Iris pigment epithelial cell (primary cell): ENCODE measurements around the gene LRRC46.

Experiments
- DNase-seq: peaks from one replicate; pipeline ENCODE4 v3.0.0-alpha.2; 2011; ENCODE audit warnings: low read depth

Gene LRRC46

GRCh38 chr17:47852113-47852949, 20.9 kb downstream of the LRRC46 start:
- DNase-seq = no peak

GRCh38 chr17:47853616-47854015, 22.1 kb downstream of the LRRC46 start:
- no peak for DNase-seq

- DNase-seq = no peak
Observed at GRCh38 chr17:47855737-47856136, 24.3 kb downstream of the LRRC46 start.

GRCh38 chr17:47856830-47857229, 25.4 kb downstream of the LRRC46 start:
- no peak for DNase-seq

- no peak for DNase-seq
Observed at GRCh38 chr17:47857551-47858455, 26.3 kb downstream of the LRRC46 start.

- DNase-seq = no peak
Observed at GRCh38 chr17:47860386-47860785, 28.9 kb downstream of the LRRC46 start.

GRCh38 chr17:47862621-47863440, 31.4 kb downstream of the LRRC46 start:
- peak; percentile 74 for DNase-seq

GRCh38 chr17:47864791-47865216, 33.3 kb downstream of the LRRC46 start:
- DNase-seq = no peak

- DNase-seq = no peak
Observed at GRCh38 chr17:47866941-47867340, 35.5 kb downstream of the LRRC46 start.

- DNase-seq = no peak
Observed at GRCh38 chr17:47867813-47868533, 36.5 kb downstream of the LRRC46 start.

- no peak for DNase-seq
Observed at GRCh38 chr17:47869114-47869513, 37.6 kb downstream of the LRRC46 start.

GRCh38 chr17:47870056-47870455, 38.6 kb downstream of the LRRC46 start:
- no peak for DNase-seq

- DNase-seq = no peak
Observed at GRCh38 chr17:47871048-47871447, 39.6 kb downstream of the LRRC46 start.

GRCh38 chr17:47872019-47872650, 40.7 kb downstream of the LRRC46 start:
- no peak for DNase-seq

GRCh38 chr17:47872651-47873161, 41.2 kb downstream of the LRRC46 start:
- no peak for DNase-seq

- DNase-seq = no peak
Observed at GRCh38 chr17:47873200-47874090, 42.0 kb downstream of the LRRC46 start.

- no peak for DNase-seq
Observed at GRCh38 chr17:47875011-47875985, 43.8 kb downstream of the LRRC46 start.

- DNase-seq = no peak
Observed at GRCh38 chr17:47877368-47878034, 46.0 kb downstream of the LRRC46 start.
